Activated CD8-positive, alpha-beta memory T cell treated with anti-CD3 and anti-CD28 coated beads, Interleukin-2, amount 10 ng/mL, durations not matched to agents 7 days and 5 days (primary cell): ENCODE data around the gene MEIOB. TPM values are rescaled to one million over a fixed set of nuclear protein-coding genes. Genes with fewer than 3 reads are reported as not detected.

Experiments used
- ATAC-seq: fragments of 150-1000 bp; cut with Tn5 transposase; one replicate; pipeline ENCODE4 v1.10.0; 2021; ENCODE audit warnings: moderate library complexity
- CTCF ChIA-PET: fragments of 350-600 bp; sonication (Branson Sonifier 250); formaldehyde crosslinking; loops from one replicate; lab custom pipeline; 2021; ENCODE audit warnings: antibody characterized with exemption; lab: Charles Lee
- DNase-seq: peaks from one replicate; pipeline ENCODE4 v3.0.0-alpha.2; 2020
- H3K27ac Mint-ChIP-seq: one replicate; pipeline ENCODE4 v1.8.0; 2021; ENCODE audit warnings: mild to moderate bottlenecking, mixed read lengths
- H3K27me3 Mint-ChIP-seq: one replicate; pipeline ENCODE4 v1.8.0; 2021; ENCODE audit warnings: mixed read lengths
- H3K36me3 Mint-ChIP-seq: one replicate; pipeline ENCODE4 v1.8.0; 2021; ENCODE audit warnings: mild to moderate bottlenecking, mixed read lengths
- H3K4me1 Mint-ChIP-seq: one replicate; pipeline ENCODE4 v1.8.0; 2021; ENCODE audit warnings: mixed read lengths
- H3K4me3 Mint-ChIP-seq: one replicate; pipeline ENCODE4 v1.8.0; 2021; ENCODE audit warnings: mild to moderate bottlenecking, moderate library complexity, mixed read lengths
- H3K9me3 Mint-ChIP-seq: one replicate; pipeline ENCODE4 v1.8.0; 2022; ENCODE audit warnings: low read depth, mixed read lengths
- total RNA-seq, 2 experiments: library from RNA; stranded (reverse); gene quantifications; one replicate each; pipeline ENCODE4 v1.2.3, GENCODE V29; 2021

Gene MEIOB
- total RNA-seq, 2 experiments from 2014 or later = not detected

GRCh38 chr16:1857433-1858097, 14.4 kb downstream of the MEIOB start:
- H3K4me3 Mint-ChIP-seq = no peak overlapping the region
- no peaks in the 10 kb centered on the region for H3K9me3 Mint-ChIP-seq
- H3K27ac Mint-ChIP-seq = no peak overlapping the region
- H3K36me3 Mint-ChIP-seq = no peaks in the 10 kb centered on the region
- H3K27me3 Mint-ChIP-seq = peaks cover 40% of the 10 kb centered on the region
- peaks cover 13% of the 10 kb centered on the region for H3K4me1 Mint-ChIP-seq
- CTCF ChIA-PET = interaction anchor here (0.7 to 2.3 kb wide), 2 partner anchors 72 to 152 kb away, joined by 3 to 11 read pairs; partner anchors contain the start of gene MAPK8IP3
- DNase-seq (no peak), ATAC-seq (no peak)

- CTCF ChIA-PET = interaction anchor here (1.2 kb wide), 1 partner anchor 77 kb away, joined by 3 read pairs; no protein-coding TSS in a partner anchor
- no peak for ATAC-seq
- no peak overlapping the region for H3K4me3 Mint-ChIP-seq
Measured at GRCh38 chr16:1851793-1852192, 20.2 kb downstream of the MEIOB start.

GRCh38 chr16:1850981-1851380, 21.0 kb downstream of the MEIOB start:
- no peak for ATAC-seq

More at GRCh38 chr16:1851793-1852192, 20.2 kb downstream of the MEIOB start:
- Mint-ChIP-seq H3K36me3 (no peaks in the 10 kb centered on the region), H3K27ac (no peak overlapping the region), H3K27me3 (peaks cover 12% of the 10 kb centered on the region), H3K4me1 (peaks cover 11% of the 10 kb centered on the region), H3K9me3 (no peaks in the 10 kb centered on the region)
- DNase-seq = no peak

GRCh38 chr16:1846416-1846815, 25.5 kb downstream of the MEIOB start:
- Mint-ChIP-seq H3K36me3 (no peaks in the 10 kb centered on the region), H3K9me3 (no peaks in the 10 kb centered on the region), H3K27me3 (peaks cover 17% of the 10 kb centered on the region), H3K4me3 (no peak overlapping the region), H3K4me1 (no peaks in the 10 kb centered on the region), H3K27ac (no peak overlapping the region)
- no peak for DNase-seq
- CTCF ChIA-PET = interaction anchor here (0.9 kb wide), 1 partner anchor 46 kb away, joined by 4 read pairs; no protein-coding TSS in a partner anchor
- no peak for ATAC-seq

More at GRCh38 chr16:1850981-1851380, 21.0 kb downstream of the MEIOB start:
- H3K4me3 Mint-ChIP-seq = no peak overlapping the region
- peaks cover 15% of the 10 kb centered on the region for H3K27me3 Mint-ChIP-seq
- CTCF ChIA-PET = no interaction called here
- DNase-seq = no peak
- H3K36me3 Mint-ChIP-seq = no peaks in the 10 kb centered on the region
- H3K9me3 Mint-ChIP-seq = no peaks in the 10 kb centered on the region
- peaks cover 11% of the 10 kb centered on the region for H3K4me1 Mint-ChIP-seq
- H3K27ac Mint-ChIP-seq = no peak overlapping the region

GRCh38 chr16:1845985-1846384, 26.0 kb downstream of the MEIOB start:
- Mint-ChIP-seq H3K27me3 (peaks cover 13% of the 10 kb centered on the region), H3K9me3 (no peaks in the 10 kb centered on the region), H3K27ac (no peak overlapping the region), H3K4me1 (no peaks in the 10 kb centered on the region), H3K36me3 (no peaks in the 10 kb centered on the region), H3K4me3 (no peak overlapping the region)
- CTCF ChIA-PET = interaction anchor here (0.9 kb wide), 1 partner anchor 47 kb away, joined by 4 read pairs; no protein-coding TSS in a partner anchor
- DNase-seq = no peak
- ATAC-seq = no peak

GRCh38 chr16:1839554-1839953, 32.4 kb downstream of the MEIOB start:
- Mint-ChIP-seq H3K4me3 (no peak overlapping the region), H3K36me3 (no peaks in the 10 kb centered on the region), H3K27ac (no peak overlapping the region), H3K4me1 (peaks cover 1% of the 10 kb centered on the region), H3K27me3 (no peaks in the 10 kb centered on the region), H3K9me3 (no peaks in the 10 kb centered on the region)
- no peak for ATAC-seq
- CTCF ChIA-PET = no interaction called here
- DNase-seq = no peak

DNA sequence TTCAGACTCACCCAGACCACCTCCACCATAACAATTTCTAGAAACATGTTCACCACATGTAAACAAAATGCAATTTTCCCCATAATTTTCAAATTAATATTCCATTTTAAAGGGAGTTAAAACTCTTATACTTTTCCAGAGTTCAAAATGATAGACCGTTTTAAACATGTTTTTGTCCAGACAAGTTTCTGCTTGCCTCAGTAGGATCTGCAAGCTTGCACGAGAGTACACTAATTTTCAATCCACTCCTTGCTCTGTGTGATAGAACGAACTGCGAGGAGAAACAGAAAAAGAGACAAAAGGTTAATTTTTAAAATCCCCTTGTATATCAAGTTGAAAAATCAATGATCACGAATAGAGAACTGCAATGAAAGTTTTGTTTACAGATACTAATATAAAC, 37.9 kb downstream of the MEIOB start:
- H3K9me3 Mint-ChIP-seq = no peaks in the 10 kb centered on the region
- no peak overlapping the region for H3K27ac Mint-ChIP-seq
- DNase-seq (no peak), ATAC-seq (no peak)
- no peaks in the 10 kb centered on the region for H3K36me3 Mint-ChIP-seq
- H3K27me3 Mint-ChIP-seq = no peaks in the 10 kb centered on the region
- peaks cover 9% of the 10 kb centered on the region for H3K4me1 Mint-ChIP-seq
- CTCF ChIA-PET = interaction anchor here (2.6 kb wide), 1 partner anchor 95 kb away, joined by 6 read pairs; no protein-coding TSS in a partner anchor
- no peak overlapping the region for H3K4me3 Mint-ChIP-seq

DNA sequence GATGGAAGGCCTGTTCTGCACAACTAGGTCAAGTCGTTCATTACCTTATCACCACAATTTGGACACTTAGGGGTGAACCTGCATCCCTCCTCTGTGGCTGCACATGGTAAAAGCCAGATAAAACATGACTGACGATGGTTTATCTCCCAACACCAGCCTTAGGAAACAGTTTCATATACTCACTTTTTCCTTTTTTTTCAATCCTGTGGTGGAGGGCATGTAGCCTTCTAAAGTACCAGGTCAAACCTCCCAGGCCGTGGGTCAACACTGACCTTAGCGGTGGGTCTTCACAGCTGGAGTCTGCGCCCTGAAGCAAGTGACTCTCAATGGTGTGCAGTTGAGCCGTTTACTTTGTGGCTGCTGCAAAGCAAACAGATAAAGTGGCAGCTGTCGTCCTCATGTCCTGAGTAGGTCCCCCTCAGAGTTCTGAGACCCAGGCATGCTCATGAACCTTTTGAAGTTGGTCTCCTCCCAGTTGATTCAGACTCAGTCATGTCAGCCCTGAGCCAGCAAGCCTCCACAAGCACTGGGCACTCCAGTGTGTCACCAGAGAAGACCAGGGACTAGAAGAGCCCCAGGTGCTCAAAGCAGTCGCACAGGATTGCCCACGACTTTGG, 39.0 kb downstream of the MEIOB start:
- H3K27me3 Mint-ChIP-seq = no peaks in the 10 kb centered on the region
- CTCF ChIA-PET = interaction anchor here (2.6 kb wide), 1 partner anchor 97 kb away, joined by 6 read pairs; no protein-coding TSS in a partner anchor
- no peaks in the 10 kb centered on the region for H3K9me3 Mint-ChIP-seq
- no peak overlapping the region for H3K4me3 Mint-ChIP-seq
- H3K4me1 Mint-ChIP-seq = peaks cover 18% of the 10 kb centered on the region
- H3K27ac Mint-ChIP-seq = no peak overlapping the region
- no peak for DNase-seq
- H3K36me3 Mint-ChIP-seq = no peaks in the 10 kb centered on the region
- ATAC-seq = no peak

- DNase-seq (no peak), ATAC-seq (no peak)
- no peak overlapping the region for H3K27ac Mint-ChIP-seq
- CTCF ChIA-PET = no interaction called here
- no peaks in the 10 kb centered on the region for H3K9me3 Mint-ChIP-seq
- H3K4me3 Mint-ChIP-seq = no peak overlapping the region
- H3K4me1 Mint-ChIP-seq = peaks cover 24% of the 10 kb centered on the region
- no peaks in the 10 kb centered on the region for H3K36me3 Mint-ChIP-seq
- no peaks in the 10 kb centered on the region for H3K27me3 Mint-ChIP-seq
Measured at GRCh38 chr16:1831186-1832075, 40.5 kb downstream of the MEIOB start.

DNA sequence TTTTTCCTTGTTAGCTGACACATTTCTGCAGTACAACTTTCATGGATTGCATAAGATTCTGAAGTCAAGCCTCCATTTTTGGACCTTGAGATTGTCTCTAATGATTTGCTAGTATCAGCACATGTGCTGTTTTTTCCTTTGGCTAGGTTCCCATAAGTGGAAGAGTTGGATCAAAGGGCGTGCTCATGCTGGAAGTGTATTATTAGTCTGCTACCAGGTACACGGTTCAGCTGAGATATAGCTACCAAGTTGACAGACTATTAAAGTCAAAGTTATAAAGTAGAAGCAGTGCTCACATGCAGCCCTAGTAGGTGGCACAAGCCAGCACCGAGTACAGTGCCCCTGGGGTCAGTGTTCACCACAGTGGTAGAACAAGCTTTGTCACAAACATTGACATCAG, 41.8 kb downstream of the MEIOB start:
- Mint-ChIP-seq H3K36me3 (no peaks in the 10 kb centered on the region), H3K27ac (no peak overlapping the region), H3K4me1 (peaks cover 31% of the 10 kb centered on the region), H3K4me3 (no peak overlapping the region), H3K9me3 (no peaks in the 10 kb centered on the region), H3K27me3 (no peaks in the 10 kb centered on the region)
- CTCF ChIA-PET = no interaction called here
- no peak for ATAC-seq
- DNase-seq = no peak

- no peaks in the 10 kb centered on the region for H3K27me3 Mint-ChIP-seq
- DNase-seq = no peak
- H3K27ac Mint-ChIP-seq = no peak overlapping the region
- no peak for ATAC-seq
- CTCF ChIA-PET = no interaction called here
- no peaks in the 10 kb centered on the region for H3K36me3 Mint-ChIP-seq
- H3K4me3 Mint-ChIP-seq = peak overlapping the region; percentile 43
- peaks cover 38% of the 10 kb centered on the region for H3K4me1 Mint-ChIP-seq
- H3K9me3 Mint-ChIP-seq = no peaks in the 10 kb centered on the region
Measured at GRCh38 chr16:1828645-1829410, 43.1 kb downstream of the MEIOB start.

GRCh38 chr16:1826691-1827573, 45.0 kb downstream of the MEIOB start, which contains the start of the genes FAHD1 and HAGH:
TSS of gene FAHD1 (plus strand) at chr16:1827206. CDS start at chr16:1827239, 33 bp downstream.
TSS of gene HAGH (minus strand) at chr16:1826825. CDS start at chr16:1826787, 38 bp downstream.
- DNase-seq (peak; percentile 92), ATAC-seq (peak; percentile 90)
- Mint-ChIP-seq H3K36me3 (no peaks in the 10 kb centered on the region), H3K27ac (peak within 1 kb of the TSS; percentile 85), H3K4me3 (peak within 1 kb of the TSS; percentile 88), H3K9me3 (no peaks in the 10 kb centered on the region), H3K4me1 (peaks cover 43% of the 10 kb centered on the region), H3K27me3 (no peaks in the 10 kb centered on the region)
- CTCF ChIA-PET = interaction anchor here (0.6 to 1.5 kb wide), 4 partner anchors 44 to 121 kb away, joined by 3 to 7 read pairs (median 6); partner anchors contain the start of genes MAPK8IP3, NUBP2 and SPSB3
